ENCODE data around the gene IL12RB1.
A peak's percentile ranks its signal among the peaks of the same experiment; 100 is the strongest.

DNA sequence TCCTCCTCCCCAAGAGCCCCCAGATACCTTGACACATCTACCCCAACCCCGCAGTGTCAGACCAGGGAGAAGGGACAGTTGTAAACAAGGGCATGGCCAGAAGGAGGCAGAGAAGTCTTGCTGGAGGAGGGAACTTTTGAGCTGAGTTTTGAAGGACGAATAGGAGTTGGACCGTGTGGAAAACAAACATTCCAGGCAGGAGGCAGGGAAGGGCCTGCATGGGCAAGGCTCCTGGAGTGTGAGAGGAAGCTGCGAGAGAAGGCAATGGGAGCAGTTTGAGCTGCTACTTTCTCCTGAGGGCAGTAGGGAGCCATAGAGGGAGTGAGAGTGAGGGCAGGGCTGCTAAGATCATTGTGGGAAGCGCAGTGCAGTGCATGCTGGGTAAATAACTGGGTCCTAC lies 23.3 kb downstream of the IL12RB1 start:
- TF ChIP-seq CTCF (IDR thresholded peaks at IDR 0.05) (peak; percentile 45), EZH2 (IDR thresholded peaks at IDR 0.05) (no peak)
